AG10803 (cell line): Measurements from ENCODE around the gene ARHGEF19.

Experiments used
- DNase-seq: peaks from one replicate; pipeline ENCODE4 v3.0.0; 2010; ENCODE audit warnings: low read depth
- H3K4me3 ChIP-seq: 2 replicates; pipeline ENCODE4 v1.5.1; 2011; ENCODE audit warnings: mild to moderate bottlenecking, low read length, control low read depth
- CTCF ChIP-seq: conservative IDR thresholded peaks from 2 replicates; pipeline ENCODE4 v1.5.1; 2011; ENCODE audit warnings: mild to moderate bottlenecking, low read length, control low read depth, inconsistent platforms

Gene ARHGEF19

GRCh38 chr1:16254263-16254928 lies 41.9 kb upstream of the ARHGEF19 start:
- no peak for TF ChIP-seq CTCF
- no peak for DNase-seq
- H3K4me3 ChIP-seq: no peak overlapping the region

- DNase-seq: no peak
- no peak for TF ChIP-seq CTCF
- H3K4me3 ChIP-seq: no peak overlapping the region
Observed at GRCh38 chr1:16253332-16253922, 41.0 kb upstream of the ARHGEF19 start.

DNA sequence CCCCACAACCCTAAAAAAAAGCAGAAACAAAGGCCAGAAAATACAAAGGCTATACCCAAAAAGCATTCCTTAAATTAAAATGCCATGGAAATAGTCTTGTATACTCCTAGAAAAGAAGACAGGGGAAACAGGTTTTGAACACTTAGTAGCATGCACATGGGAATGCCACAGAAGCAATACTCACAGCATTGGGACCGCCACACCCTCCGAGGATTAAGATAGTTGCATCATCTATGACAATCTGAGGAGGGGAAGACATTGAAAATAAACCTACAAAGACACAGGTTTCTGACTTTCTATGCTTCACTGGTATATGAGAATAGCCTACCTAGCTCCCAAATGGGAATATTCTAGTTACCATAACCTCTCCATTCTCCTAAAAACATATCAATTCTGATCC lies 40.5 kb upstream of the ARHGEF19 start:
- TF ChIP-seq CTCF: no peak
- H3K4me3 ChIP-seq: no peak overlapping the region
- DNase-seq: no peak

GRCh38 chr1:16251381-16251780 lies 38.9 kb upstream of the ARHGEF19 start:
- no peak for TF ChIP-seq CTCF
- DNase-seq: no peak
- H3K4me3 ChIP-seq: no peak overlapping the region

DNA sequence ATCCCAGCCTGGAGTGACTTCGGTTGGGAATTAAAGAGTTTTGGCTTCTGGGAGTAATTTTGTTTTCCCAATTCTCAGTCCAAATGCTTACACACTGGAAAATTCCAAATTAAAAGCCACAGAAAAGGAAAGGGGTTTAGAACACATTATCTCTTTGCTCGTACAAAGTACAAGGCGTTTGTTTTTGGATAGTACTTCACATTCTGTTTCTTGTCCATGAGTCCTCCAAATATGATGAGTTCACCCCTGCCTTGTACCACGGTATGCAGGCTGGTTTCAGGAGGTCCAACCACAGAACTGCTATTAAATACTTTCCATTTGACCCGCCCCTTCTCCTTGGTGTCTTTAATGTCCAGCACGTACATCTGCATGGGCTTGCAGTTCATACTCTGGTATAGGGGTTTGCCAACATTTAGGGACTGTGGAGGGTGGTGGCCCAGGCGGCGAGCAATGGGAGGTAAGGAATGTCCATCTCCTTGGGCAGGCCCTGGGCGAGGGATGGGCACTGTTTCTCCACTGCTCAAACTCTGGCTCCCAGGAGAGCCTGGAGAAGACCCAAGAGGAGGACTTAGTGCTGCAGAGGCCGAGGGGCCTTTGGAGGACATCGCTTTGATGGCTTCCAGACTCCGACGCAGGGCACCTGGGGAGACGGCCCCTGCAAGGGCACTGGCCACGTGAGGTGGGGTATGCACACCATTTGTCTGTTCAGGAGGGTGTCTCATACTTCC lies 38.2 kb upstream of the ARHGEF19 start:
- no peak overlapping the region for H3K4me3 ChIP-seq
- peak; percentile 84 for DNase-seq
- no peak for TF ChIP-seq CTCF

GRCh38 chr1:16249596-16250241 lies 37.3 kb upstream of the ARHGEF19 start:
- H3K4me3 ChIP-seq: no peak overlapping the region
- DNase-seq: peak; percentile 95
- TF ChIP-seq CTCF: no peak
